Epithelial cell of esophagus (primary cell): Measurements from ENCODE around the gene SORCS1.

Experiments
- DNase-seq: peaks from one replicate; pipeline ENCODE4 v3.0.0; 2010; ENCODE audit warnings: low read depth
- H3K4me3 ChIP-seq: 2 replicates; pipeline ENCODE4 v1.5.1; 2011; ENCODE audit warnings: mild to moderate bottlenecking, low read length, control low read depth
- CTCF ChIP-seq: IDR thresholded peaks from 2 replicates; pipeline ENCODE4 v1.5.1; 2011; ENCODE audit warnings: low read depth, mild to moderate bottlenecking, low read length, control low read depth, inconsistent platforms; ENCODE audit not compliant: insufficient read depth; ENCODE audit errors: missing control alignments

The SORCS1 gene

GRCh38 chr10:106614293-106614692 is 550.2 kb downstream of the SORCS1 start:
- TF ChIP-seq CTCF = no peak
- DNase-seq = peak; percentile 45
- H3K4me3 ChIP-seq = no peak overlapping the region

- no peak overlapping the region for H3K4me3 ChIP-seq
- no peak for TF ChIP-seq CTCF
- DNase-seq = no peak
These were observed 552.1 kb downstream of the SORCS1 start for GRCh38 chr10:106612381-106612780.

GRCh38 chr10:106609470-106610266 is 554.8 kb downstream of the SORCS1 start:
- peak; percentile 42 for TF ChIP-seq CTCF
- DNase-seq = peak; percentile 74
- no peak overlapping the region for H3K4me3 ChIP-seq

DNA sequence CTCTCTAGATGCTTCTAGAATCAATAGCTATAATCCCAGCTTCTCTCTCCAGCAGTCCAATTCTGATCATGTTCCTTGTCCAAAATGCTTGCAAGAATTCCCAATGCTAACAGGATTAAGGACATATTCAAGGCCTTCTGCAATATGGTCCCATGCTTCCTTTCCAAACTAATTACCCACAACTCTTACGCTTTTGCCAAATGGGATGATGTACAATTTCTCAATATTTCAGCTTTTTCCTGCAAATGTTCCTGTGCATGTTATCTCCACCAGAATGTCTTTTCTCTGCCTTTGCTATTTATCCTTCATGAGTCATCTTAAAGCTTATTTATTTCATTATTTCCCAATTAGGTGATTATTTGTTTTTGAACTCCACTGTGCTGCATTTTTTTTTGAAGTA is 556.4 kb downstream of the SORCS1 start:
- no peak overlapping the region for H3K4me3 ChIP-seq
- TF ChIP-seq CTCF = no peak
- no peak for DNase-seq

DNA sequence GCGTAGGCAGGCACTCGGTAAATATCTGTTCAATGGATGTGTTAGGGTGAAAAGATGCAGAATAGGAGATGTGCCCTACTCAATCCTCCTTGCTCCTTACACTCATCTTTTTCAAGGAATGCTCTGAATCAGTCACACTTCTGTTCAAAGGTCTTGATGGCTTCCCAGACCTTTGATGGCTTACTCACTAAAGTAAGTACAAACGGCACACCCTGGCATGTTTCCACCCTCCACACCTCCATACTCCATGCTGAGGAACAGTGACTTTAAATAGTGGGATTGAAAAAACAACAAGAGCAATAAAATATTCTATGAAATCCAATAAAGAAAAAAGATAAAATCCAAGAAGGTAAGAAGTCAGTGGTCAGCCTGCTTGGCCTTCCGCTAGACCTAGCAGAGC is 569.2 kb downstream of the SORCS1 start:
- TF ChIP-seq CTCF = no peak

GRCh38 chr10:106593876-106594275 is 570.6 kb downstream of the SORCS1 start:
- H3K4me3 ChIP-seq = no peak overlapping the region
- no peak for DNase-seq
- TF ChIP-seq CTCF = no peak

More for the DNA sequence above, 569.2 kb downstream of the SORCS1 start:
- H3K4me3 ChIP-seq = no peak overlapping the region
- no peak for DNase-seq

- no peak overlapping the region for H3K4me3 ChIP-seq
- no peak for TF ChIP-seq CTCF
- DNase-seq = no peak
These were observed 572.1 kb downstream of the SORCS1 start for GRCh38 chr10:106592396-106592795.
